Hepatic stellate cell (primary cell): ENCODE results near the gene NEXMIF.
"Not testable (repeated sequence)": the region's sequence is repeated elsewhere in the genome, so short reads cannot be mapped to it uniquely, and the experiment has no call there.

ENCODE experiments used
- DNase-seq: peaks from one replicate; pipeline ENCODE4 v3.0.0; 2011; ENCODE audit warnings: low spot score

Gene NEXMIF

DNA sequence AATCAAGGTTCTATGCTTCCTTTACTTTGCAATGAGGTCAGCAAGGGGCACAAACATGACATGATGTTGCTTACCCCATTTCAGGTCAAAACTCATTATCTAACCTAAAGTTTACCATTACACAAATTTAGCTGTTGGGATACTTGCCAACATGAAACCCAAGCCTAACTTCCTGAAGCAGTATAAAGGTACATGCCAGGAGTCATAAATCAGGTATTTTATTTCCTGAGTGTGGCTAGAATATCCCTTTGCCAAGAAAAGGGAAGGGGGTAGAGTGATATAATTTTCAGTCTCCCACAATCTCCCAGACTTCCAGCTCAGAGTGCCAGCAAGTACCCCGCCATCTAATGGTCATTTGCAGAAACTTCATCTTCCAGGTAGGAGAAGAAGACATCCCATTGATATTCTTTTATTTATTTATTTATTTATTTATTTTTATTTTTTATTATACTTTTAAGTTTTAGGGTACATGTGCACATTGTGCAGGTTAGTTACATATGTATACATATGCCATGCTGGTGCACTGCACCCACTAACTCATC is 136.6 kb downstream of the NEXMIF start:
- DNase-seq = no peak

- DNase-seq = no peak
These were observed 140.6 kb downstream of the NEXMIF start for GRCh38 chrX:74784629-74785028.

GRCh38 chrX:74781507-74782034 is 143.7 kb downstream of the NEXMIF start:
- no peak for DNase-seq

- DNase-seq = no peak
These were observed 146.1 kb downstream of the NEXMIF start for GRCh38 chrX:74779175-74779574.

- no peak for DNase-seq
These were observed 150.3 kb downstream of the NEXMIF start for GRCh38 chrX:74774988-74775387.

GRCh38 chrX:74736450-74736849 is 188.8 kb downstream of the NEXMIF start:
- DNase-seq = no peak

DNA sequence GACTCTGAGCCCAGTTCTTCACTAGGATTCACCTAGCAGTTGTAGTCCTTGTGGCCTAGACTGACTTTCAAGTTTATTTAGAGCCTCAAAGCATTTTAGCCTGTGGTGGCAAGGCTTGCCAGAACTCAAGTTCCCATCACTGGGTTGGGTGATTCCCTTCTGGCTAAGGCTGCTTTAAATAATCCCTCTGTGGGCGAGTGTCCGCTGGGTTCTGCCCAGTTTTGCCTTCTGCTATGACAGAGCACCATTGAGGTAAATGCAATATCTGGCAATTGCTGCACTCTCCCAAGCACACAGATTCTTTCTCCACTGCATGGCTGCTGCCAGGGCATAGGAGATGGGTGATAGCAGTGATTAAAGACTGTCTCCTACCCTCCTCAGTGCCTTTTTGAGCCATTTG is 220.0 kb downstream of the NEXMIF start:
- no peak for DNase-seq

DNA sequence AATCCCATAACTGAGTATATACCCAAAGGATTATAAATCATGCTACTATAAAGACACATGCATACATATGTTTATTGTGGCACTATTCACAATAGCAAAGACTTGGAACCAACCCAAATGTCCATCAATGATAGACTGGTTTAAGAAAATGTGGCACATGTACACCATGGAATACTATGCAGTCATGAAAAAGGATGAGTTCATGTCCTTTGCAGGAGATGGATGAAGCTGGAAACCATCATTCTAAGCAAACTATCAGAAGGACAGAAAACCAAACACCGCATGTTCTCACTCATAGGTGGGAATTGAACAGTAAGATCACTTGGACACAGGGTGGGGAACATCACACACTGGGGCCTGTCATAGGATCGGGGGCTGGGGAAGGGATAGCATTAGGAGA is 223.9 kb downstream of the NEXMIF start:
- DNase-seq = not testable (repeated sequence)

DNA sequence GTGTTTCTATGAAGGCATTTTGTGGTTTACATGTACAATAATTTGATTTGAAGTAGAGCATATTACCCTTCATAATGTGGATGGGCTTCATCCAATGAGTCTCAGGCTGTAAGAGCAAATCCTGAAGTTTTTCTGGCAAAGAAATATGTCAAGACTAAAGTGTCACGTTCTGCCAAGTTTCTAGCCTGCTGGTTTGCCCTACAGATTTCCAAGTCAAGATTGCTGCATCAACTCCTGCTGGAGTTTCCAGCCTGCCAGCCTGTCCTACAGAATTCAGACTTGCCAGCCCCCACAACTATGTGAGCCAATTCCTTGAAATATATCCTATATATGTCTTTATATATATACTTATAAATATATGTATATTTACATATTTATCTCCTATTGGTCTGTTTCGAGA is 240.8 kb downstream of the NEXMIF start:
- no peak for DNase-seq
